ENCODE data around the gene BAG5.

BAG5 gene

GRCh38 chr14:103533137-103533998 lies 29.1 kb downstream of the BAG5 start:
- Histone ChIP-seq H3K9me3 (ENCODE audit: insufficient read depth, low read length) (no peaks in the 10 kb centered on the region), H3K36me3 (replicated peaks; ENCODE audit: low read depth, low read length) (peaks cover 39% of the 10 kb centered on the region), H3K9ac (ENCODE audit: low read length) (no peak overlapping the region), H3K27me3 (ENCODE audit: low read depth, low read length) (no peaks in the 10 kb centered on the region), H2AFZ (ENCODE audit: low read depth, low read length) (no peak overlapping the region), H3K4me1 (ENCODE audit: low read length) (peaks cover 26% of the 10 kb centered on the region), H3K27ac (ENCODE audit: low read length) (no peak overlapping the region), H3K79me2 (ENCODE audit: low read length) (peaks cover 45% of the 10 kb centered on the region), H3K4me3 (ENCODE audit: low read length) (no peak overlapping the region), H3K4me2 (ENCODE audit: low read length) (no peak overlapping the region), H4K20me1 (ENCODE audit: insufficient read depth, low read length) (peaks cover 3% of the 10 kb centered on the region; the same call in 1 of the 2 replicates)
- TF ChIP-seq EZH2phosphoT487 (IDR thresholded peaks at IDR 0.05; ENCODE audit: low read depth): no peak
- TF ChIP-seq CTCF (IDR thresholded peaks at IDR 0.05; ENCODE audit: low read depth, low read length): no peak

- H3K36me3 ChIP-seq (replicated peaks; ENCODE audit: low read depth, low read length): peaks cover 37% of the 10 kb centered on the region
- H4K20me1 ChIP-seq (ENCODE audit: insufficient read depth, low read length): peaks cover 3% of the 10 kb centered on the region; the same call in 1 of the 2 replicates
- H3K4me3 ChIP-seq (ENCODE audit: low read length): no peak overlapping the region
- H2AFZ ChIP-seq (ENCODE audit: low read depth, low read length): no peak overlapping the region
- no peak overlapping the region for H3K4me2 ChIP-seq (ENCODE audit: low read length)
- H3K4me1 ChIP-seq (ENCODE audit: low read length): peaks cover 31% of the 10 kb centered on the region
- H3K27ac ChIP-seq (ENCODE audit: low read length): no peak overlapping the region
- H3K27me3 ChIP-seq (ENCODE audit: low read depth, low read length): no peaks in the 10 kb centered on the region
- TF ChIP-seq EZH2phosphoT487 (IDR thresholded peaks at IDR 0.05; ENCODE audit: low read depth): no peak
- no peak for TF ChIP-seq CTCF (IDR thresholded peaks at IDR 0.05; ENCODE audit: low read depth, low read length)
- peaks cover 52% of the 10 kb centered on the region for H3K79me2 ChIP-seq (ENCODE audit: low read length)
- H3K9ac ChIP-seq (ENCODE audit: low read length): no peak overlapping the region
- no peaks in the 10 kb centered on the region for H3K9me3 ChIP-seq (ENCODE audit: insufficient read depth, low read length)
Measured at GRCh38 chr14:103532216-103533136, 30.0 kb downstream of the BAG5 start.

- peaks cover 3% of the 10 kb centered on the region; the same call in 1 of the 2 replicates for H4K20me1 ChIP-seq (ENCODE audit: insufficient read depth, low read length)
- no peaks in the 10 kb centered on the region for H3K9me3 ChIP-seq (ENCODE audit: insufficient read depth, low read length)
- H3K9ac ChIP-seq (ENCODE audit: low read length): no peak overlapping the region
- H2AFZ ChIP-seq (ENCODE audit: low read depth, low read length): no peak overlapping the region
- H3K36me3 ChIP-seq (replicated peaks; ENCODE audit: low read depth, low read length): peaks cover 42% of the 10 kb centered on the region
- H3K79me2 ChIP-seq (ENCODE audit: low read length): peaks cover 57% of the 10 kb centered on the region
- H3K4me1 ChIP-seq (ENCODE audit: low read length): peaks cover 38% of the 10 kb centered on the region
- H3K27ac ChIP-seq (ENCODE audit: low read length): no peak overlapping the region
- no peak for TF ChIP-seq EZH2phosphoT487 (IDR thresholded peaks at IDR 0.05; ENCODE audit: low read depth)
- TF ChIP-seq CTCF (IDR thresholded peaks at IDR 0.05; ENCODE audit: low read depth, low read length): no peak
- 0 out of 2 replicates have a peak overlapping the region, but pooled peaks have one; percentile 3 for H3K4me2 ChIP-seq (ENCODE audit: low read length)
- no peaks in the 10 kb centered on the region for H3K27me3 ChIP-seq (ENCODE audit: low read depth, low read length)
- no peak overlapping the region for H3K4me3 ChIP-seq (ENCODE audit: low read length)
Measured at GRCh38 chr14:103531421-103532215, 30.8 kb downstream of the BAG5 start.

All from OCI-LY3 (cell line).